ENCODE data around the gene DISC1.
A peak's percentile ranks its signal among the peaks of the same experiment; 100 is the strongest.

The DISC1 gene

GRCh38 chr1:231861541-231862481 is 235.2 kb downstream of the DISC1 start:
- no peak for DNase-seq

DNA sequence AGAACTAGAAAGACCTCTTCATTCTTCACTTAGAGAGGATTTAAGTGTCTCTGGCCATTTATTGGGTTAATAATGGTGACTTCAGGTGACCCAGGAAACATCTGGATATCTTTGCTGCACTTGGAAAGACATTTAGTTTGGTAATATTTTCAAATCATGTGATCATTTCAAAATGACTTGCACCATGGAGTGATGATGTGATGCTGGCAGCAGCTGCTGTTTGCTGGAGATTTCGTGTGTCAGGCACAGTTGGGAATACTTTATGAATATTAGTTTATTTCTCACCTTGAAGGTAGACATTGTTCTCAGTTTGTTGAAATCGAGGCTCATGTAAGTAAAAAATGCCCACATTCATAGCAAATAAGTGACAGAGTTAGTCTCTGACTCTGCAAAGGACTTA is 236.0 kb downstream of the DISC1 start:
- DNase-seq, result no peak

DNA sequence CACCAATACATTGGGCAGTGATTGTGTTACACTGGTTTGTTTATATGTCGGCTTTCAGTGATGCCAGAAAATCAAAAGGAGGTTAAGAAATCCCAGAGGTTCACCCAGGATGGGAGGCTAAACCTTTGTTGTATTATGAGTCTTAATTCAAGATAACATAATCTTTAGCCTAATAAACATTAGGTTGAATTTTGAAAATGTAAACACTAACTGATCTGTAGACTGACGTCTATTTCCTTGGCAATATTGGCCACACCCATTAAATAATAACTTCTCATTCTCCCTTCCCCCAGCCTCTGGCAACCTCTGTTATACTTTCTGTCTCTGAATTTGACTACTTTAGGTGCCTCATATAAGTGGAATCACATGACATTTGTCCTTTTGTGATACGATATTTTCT is 238.7 kb downstream of the DISC1 start:
- DNase-seq, result no peak

- DNase-seq, result peak in 4 of 5 donors; percentile 35 to 50 (median 36)
These were observed 240.1 kb downstream of the DISC1 start for GRCh38 chr1:231866392-231867331.

- DNase-seq, result no peak
These were observed 241.0 kb downstream of the DISC1 start for GRCh38 chr1:231867607-231868006.

- no peak for DNase-seq
These were observed 242.8 kb downstream of the DISC1 start for GRCh38 chr1:231869364-231869763.

DNA sequence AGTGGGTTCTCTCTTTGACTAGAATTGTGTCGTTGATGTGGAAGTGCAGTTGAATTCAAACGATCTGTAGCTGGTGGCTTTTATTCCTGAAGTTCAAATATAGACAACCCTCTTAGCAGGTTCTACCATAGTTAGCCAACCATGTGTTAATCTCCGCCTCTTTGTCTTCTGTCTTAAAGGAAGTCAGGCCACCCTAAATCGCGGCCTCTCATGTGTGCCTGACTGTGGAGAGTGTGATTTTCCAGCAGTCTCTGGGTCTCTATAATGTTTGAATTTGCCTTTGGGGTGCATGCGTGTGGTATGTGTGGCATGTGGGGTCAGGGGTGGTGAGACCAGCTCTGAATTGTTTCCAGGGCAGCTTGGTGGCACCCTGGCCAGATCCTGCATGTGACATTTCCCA is 244.9 kb downstream of the DISC1 start:
- no peak for DNase-seq

DNA sequence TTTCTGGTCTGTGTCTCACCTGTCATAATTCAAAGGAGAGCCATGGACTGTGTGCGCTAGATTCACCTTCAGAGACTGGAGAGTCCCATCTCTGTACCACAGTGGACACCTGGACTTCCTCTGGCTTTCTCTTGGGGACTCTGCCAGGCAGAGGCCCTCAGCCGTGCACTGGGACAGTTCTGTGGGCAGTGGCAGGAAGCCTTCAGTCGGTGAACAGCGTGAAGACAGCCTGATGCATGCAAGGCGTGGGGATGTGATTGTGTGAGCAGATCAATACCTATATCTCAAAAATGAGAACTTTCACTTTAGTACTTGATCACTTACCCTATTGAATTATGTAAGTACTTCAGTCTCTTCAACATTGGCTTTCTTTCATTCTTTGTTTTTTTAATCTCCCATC is 245.3 kb downstream of the DISC1 start:
- DNase-seq, result no peak

GRCh38 chr1:231872461-231872910 is 245.9 kb downstream of the DISC1 start:
- no peak for DNase-seq

DNA sequence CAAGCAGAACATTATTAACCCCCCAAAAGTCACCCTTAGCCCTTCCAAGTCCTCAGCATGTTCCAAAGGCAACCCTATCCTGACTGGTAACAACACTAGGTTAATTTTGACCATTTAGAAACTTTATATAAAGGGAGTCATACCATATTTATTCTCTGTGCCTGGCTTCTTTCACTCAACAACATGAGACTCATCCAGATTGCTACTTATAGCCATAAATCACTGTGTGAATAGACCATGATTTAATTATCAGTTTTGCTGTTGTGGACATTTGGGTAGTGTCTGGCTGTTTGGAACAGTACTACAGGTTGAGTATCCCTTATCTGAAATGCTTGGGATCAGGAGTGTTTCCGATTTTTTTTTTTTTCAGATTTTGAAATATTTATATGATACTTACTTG is 252.1 kb downstream of the DISC1 start:
- no peak for DNase-seq

- no peak for DNase-seq
These were observed 252.7 kb downstream of the DISC1 start for GRCh38 chr1:231879296-231879695.

DNA sequence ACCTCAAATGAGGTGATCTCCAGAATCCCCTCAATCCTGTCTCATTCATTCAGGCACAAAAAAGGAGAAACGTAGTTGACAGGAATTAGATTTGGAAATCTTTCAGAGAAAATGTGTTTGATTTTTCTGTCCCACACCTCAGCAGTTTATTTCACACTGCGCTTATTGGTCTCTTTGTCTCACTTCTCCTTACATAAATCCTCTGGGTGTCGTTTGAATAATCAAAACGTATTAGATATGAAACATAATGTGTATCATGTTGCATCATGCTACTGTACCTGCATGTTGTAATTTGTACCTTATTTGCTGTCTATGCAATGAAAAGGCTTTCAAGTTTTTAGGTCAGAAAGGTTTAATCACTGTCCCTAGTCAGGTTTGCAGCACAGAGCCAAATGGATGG is 255.7 kb downstream of the DISC1 start:
- DNase-seq, result no peak

DNA sequence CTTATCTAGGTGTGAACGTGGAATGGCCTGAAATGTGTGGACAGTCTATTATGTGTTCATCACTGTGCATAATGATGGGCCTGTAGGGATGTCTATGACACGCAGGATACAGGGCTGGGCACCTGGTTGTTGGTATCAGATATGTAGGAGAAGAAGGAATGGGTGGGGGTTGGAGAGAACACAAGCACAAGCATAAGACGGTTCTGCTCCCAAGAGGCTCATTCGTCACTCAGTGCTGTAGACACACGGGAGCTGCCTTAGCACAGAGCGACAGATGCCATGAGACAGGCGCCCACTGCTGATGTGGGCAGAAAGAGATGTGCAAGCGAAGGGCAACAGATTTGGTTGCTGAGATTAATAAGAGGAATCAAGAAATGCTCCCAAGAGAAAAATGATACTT is 256.2 kb downstream of the DISC1 start:
- DNase-seq, result no peak

DNA sequence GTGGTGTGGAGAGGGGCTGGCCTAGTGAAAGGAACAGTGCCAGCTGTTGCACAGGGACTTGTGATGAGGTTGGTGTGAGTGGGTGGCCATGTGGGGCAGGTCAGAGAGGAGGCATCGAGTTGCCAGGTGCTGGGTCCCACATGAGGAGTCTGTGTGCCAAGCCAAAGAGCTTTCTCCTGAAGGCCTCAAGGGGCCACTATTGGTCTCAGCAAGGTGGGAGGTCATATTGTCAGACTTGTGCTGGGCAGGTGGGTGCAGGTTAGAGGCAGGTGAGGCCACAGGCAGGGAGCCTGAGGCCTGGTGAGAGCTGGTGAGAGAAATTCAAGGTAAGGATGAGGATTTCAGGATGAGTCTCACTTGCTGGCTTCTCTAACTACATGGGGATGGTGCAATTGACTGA is 256.8 kb downstream of the DISC1 start:
- no peak for DNase-seq

DNA sequence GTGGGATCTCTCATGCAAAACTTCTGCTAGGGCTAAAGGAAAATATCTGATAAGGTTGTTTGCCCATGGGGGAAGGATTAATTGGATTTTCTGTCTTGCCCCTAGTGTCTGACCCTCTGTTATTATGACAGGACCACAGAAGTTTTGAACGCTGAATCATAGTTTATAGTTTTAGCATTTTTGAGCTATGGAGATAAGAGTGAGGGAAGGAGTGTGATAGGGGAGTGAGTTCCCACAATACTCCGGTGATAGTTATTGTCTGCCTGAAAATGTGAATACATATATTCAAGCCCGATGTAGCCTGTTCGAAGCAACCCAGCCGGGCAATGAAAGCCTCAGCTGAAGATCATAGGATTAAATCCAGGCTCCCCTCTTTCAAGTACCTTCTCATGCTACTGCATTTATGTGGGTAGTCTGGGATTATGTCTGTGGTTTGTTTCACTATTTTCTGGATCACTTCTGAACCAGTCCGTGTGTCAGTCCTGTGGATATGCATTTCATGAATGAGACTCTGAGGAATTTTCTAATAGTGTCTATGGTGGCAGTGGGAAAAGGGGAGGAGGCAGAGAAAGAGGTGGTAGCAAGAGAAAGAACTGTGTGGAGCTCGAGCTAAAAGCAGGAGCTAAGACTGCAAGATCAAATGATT is 258.7 kb downstream of the DISC1 start:
- DNase-seq, result no peak

DNA sequence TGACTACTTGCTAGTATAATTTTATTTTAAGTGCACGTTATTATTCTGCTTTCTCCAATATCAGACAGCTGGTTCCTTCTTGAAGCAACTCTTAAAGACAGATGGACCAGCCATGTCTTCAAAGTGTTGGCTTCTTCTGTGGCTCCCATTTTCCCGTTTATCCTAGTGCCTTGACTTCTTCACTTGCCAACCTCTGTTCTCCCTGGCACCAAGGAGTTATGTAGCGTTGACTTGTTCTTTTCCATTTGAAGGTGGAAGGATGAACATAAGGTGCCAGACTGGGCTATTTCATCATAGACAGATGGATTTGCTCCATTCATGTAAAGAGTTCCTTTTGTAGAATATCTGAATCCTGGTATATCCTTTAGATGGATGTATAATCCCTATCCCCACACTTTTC is 260.6 kb downstream of the DISC1 start:
- DNase-seq, result no peak

GRCh38 chr1:231887866-231888265 is 261.3 kb downstream of the DISC1 start:
- no peak for DNase-seq

DNA sequence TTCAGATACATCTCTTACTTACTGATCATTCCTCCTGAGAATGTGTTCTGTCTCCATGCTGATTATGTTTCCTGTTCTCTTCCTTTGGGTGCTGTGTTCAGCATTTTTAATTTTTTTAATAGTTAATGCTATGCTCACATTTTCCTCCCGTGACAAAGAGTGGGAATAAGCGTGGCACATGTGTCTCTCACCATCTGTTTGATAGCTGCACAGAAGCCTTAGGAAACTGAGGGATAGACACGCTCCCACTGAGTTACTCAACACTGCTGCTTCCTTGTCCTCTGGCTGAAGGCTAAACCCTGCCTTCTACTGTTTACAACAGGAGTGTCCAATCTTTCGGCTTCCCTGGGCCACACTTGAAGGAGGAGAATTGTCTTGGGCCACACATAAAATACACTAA is 264.2 kb downstream of the DISC1 start:
- DNase-seq, result no peak

DNA sequence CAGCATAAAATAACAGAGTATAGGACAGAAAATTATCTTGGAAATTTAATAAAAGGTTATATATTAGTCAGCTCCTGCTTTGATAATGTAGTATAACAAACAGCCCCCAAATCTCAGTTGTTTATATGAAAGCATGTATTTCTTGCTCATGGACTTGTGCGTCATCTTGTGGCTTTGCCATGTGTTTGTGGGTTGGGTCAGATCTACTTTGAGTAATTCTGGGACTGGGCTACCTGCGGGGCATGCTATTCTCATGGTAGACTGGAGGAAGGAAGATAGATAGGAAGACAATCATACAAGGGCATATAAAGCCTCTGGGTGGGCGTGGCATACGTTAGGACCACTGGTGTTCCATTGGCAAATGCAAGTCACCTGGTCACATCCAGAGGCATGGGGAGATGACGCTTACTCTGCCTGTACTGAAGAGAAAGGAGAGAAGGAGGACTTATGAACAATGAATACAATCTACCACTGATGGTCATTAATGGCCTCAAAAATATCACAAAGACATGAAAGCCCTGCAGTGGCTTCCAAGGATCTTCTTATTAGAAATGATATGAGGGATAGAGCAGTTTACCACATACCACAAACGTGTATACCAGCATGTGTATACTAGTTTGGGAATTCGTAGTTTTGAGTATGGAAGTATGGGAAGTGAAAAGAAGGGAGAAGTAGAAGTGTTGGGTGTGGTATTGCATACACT is 267.0 kb downstream of the DISC1 start:
- no peak for DNase-seq

GRCh38 chr1:231896806-231897205 is 270.2 kb downstream of the DISC1 start:
- DNase-seq, result no peak

DNA sequence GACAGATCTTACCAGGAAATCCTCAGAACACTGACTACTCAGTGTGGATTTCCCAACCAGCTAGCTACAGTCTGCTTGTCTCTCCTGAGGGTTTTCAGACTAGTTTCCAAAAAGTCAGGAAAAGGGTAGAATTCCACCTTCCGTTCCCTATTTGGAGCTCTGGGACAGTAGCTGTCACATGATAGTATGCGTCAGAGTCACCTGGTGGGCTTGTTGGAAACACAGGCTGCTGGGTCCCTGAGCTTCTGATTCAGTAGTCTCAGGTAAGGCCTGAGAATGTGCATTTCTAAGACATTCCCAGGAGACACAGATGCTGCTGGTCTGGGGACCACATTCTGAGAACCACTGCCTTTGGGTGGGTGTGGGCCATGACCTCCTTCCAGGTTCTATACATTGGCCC is 272.5 kb downstream of the DISC1 start:
- DNase-seq, result no peak

DNA sequence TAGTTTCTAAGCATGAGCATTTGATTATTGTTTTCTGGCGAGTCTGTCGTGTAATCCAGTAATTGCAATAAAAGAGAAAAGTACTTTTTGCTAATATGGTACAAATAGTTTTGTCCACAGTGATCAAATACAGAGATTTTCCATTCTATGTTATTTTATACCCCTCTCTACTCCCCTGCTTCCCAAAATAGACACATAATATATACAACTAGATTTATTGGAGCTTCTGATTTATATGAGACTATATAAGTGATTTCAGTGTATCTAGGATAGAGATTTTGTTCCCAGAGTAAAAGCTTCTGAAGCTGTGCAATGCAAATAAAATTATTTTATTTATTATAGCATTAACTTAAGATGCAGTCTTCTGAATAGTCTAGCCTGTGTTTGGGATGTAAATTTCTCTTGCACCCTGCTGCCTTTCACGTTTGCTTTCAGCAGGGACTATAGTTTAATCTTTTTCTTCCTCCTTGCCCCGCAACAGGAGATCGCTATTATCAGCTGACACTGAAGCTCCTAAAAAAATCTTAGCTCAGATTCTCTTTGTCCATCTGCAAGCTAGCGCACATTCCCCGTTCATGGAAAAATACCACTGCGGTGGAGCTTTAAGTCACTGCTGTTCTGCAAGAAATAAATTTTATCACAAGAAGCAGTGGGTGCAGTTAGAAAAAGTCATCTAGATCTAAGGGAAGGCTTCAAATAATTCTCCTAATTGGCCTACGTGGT is 273.3 kb downstream of the DISC1 start:
- DNase-seq, result no peak

Data from T-helper 1 cell (primary cell).